HEK293 (cell line): ENCODE data around the gene CRK.
A peak's percentile ranks its signal among the peaks of the same experiment; 100 is the strongest.

Source experiments
- CTCF ChIA-PET: fragments of 350-600 bp; formaldehyde crosslinking; extraction: SDS; loops from one replicate; lab custom pipeline; 2021; ENCODE audit warnings: antibody characterized with exemption; lab: Yijun Ruan, JAX
- POLR2A ChIA-PET: fragments of 300-600 bp; formaldehyde crosslinking; extraction: SDS; loops from one replicate; lab custom pipeline; 2020; ENCODE audit warnings: antibody characterized with exemption, inconsistent platforms; lab: Yijun Ruan, JAX
- H3K27ac ChIP-seq: fragments of 200-500 bp; sonication (Bioruptor generic); 2 replicates; pipeline ENCODE4 v1.5.1; 2014; ENCODE audit warnings: low read depth, low read length, control low read depth, inconsistent platforms; ENCODE audit errors: extremely low read depth
- H3K36me3 ChIP-seq, 2 experiments: fragments of 200-500 bp in 1 of 2; sonication (Bioruptor generic) in 1 of 2; 1 replicate in 1 of 2; 2 replicates in 1 of 2; pipeline ENCODE4 v1.5.1; 2014 to 2017; ENCODE audit warnings: inconsistent platforms in 2 of 2, low read length in 2 of 2; ENCODE audit not compliant: control insufficient read depth in 2 of 2, insufficient read depth in 1 of 2
- H3K4me1 ChIP-seq: fragments of 200-500 bp; sonication (Bioruptor generic); 2 replicates; pipeline ENCODE4 v1.5.1; 2014; ENCODE audit warnings: mild to moderate bottlenecking, low read length, inconsistent platforms; ENCODE audit not compliant: control insufficient read depth, insufficient read depth
- H3K4me3 ChIP-seq: 2 replicates; pipeline ENCODE4 v1.5.1; 2011; ENCODE audit warnings: low read depth, mild to moderate bottlenecking, control low read depth, low read length, moderate library complexity
- H3K9me3 ChIP-seq: fragments of 200-500 bp; sonication (Bioruptor generic); 2 replicates; pipeline ENCODE4 v1.5.1; 2014; ENCODE audit warnings: low read depth, low read length, inconsistent platforms; ENCODE audit not compliant: control insufficient read depth, insufficient read depth
- BCL6B ChIP-seq: fragments of 450-650 bp; formaldehyde crosslinking; IDR thresholded peaks from 2 replicates; pipeline ENCODE4 v1.5.1; 2017; ENCODE audit warnings: missing biosample characterization, missing genetic modification characterization
- KLF1 ChIP-seq: fragments of 450-650 bp; formaldehyde crosslinking; IDR thresholded peaks from 2 replicates; pipeline ENCODE4 v1.5.1; 2016; ENCODE audit warnings: missing biosample characterization, missing genetic modification characterization
- PATZ1 ChIP-seq: fragments of 450-650 bp; formaldehyde crosslinking; IDR thresholded peaks from 2 replicates; pipeline ENCODE4 v1.5.1; 2016; ENCODE audit warnings: missing biosample characterization, missing genetic modification characterization
- SCRT1 ChIP-seq: fragments of 450-650 bp; formaldehyde crosslinking; IDR thresholded peaks from 2 replicates; pipeline ENCODE4 v1.5.1; 2016; ENCODE audit warnings: missing biosample characterization, missing genetic modification characterization, borderline replicate concordance
- SP2 ChIP-seq: fragments of 450-650 bp; formaldehyde crosslinking; IDR thresholded peaks from 2 replicates; pipeline ENCODE4 v1.5.1; 2016; ENCODE audit warnings: missing biosample characterization, missing genetic modification characterization
- TRIM28 ChIP-seq: IDR thresholded peaks from 2 replicates; pipeline ENCODE4 v1.6.1; 2011; ENCODE audit warnings: low read length, control low read depth, borderline replicate concordance
- ZNF10 ChIP-seq: fragments of 450-650 bp; formaldehyde crosslinking; IDR thresholded peaks from 2 replicates; pipeline ENCODE4 v1.5.1; 2017; ENCODE audit warnings: missing biosample characterization, missing genetic modification characterization
- ZNF16 ChIP-seq: fragments of 450-650 bp; formaldehyde crosslinking; IDR thresholded peaks from 2 replicates; pipeline ENCODE4 v1.5.1; 2016; ENCODE audit warnings: low read depth, missing biosample characterization, missing genetic modification characterization
- ZNF26 ChIP-seq: fragments of 450-650 bp; formaldehyde crosslinking; IDR thresholded peaks from 2 replicates; pipeline ENCODE4 v1.5.1; 2016; ENCODE audit warnings: missing biosample characterization, missing genetic modification characterization
- ZNF510 ChIP-seq: fragments of 450-650 bp; formaldehyde crosslinking; IDR thresholded peaks from 2 replicates; pipeline ENCODE4 v1.5.1; 2018; ENCODE audit warnings: mild to moderate bottlenecking, missing genetic modification characterization, missing biosample characterization; ENCODE audit not compliant: insufficient replicate concordance
- ZNF514 ChIP-seq: fragments of 450-650 bp; formaldehyde crosslinking; IDR thresholded peaks from 2 replicates; pipeline ENCODE4 v1.5.1; 2016; ENCODE audit warnings: missing biosample characterization, missing genetic modification characterization
- ZNF600 ChIP-seq: fragments of 450-650 bp; formaldehyde crosslinking; IDR thresholded peaks from 2 replicates; pipeline ENCODE4 v1.5.1; 2016; ENCODE audit warnings: missing biosample characterization, missing genetic modification characterization
- TF ChIP-seq, protein P1 (sequence below): fragments of 450-650 bp; formaldehyde crosslinking; IDR thresholded peaks from 2 replicates; pipeline ENCODE4 v1.5.1; 2016; ENCODE audit warnings: missing biosample characterization, missing genetic modification characterization
- TF ChIP-seq, protein P2 (sequence below): fragments of 450-650 bp; formaldehyde crosslinking; IDR thresholded peaks from 2 replicates; pipeline ENCODE4 v1.5.1; 2016; ENCODE audit warnings: missing biosample characterization, missing genetic modification characterization

CRK gene

GRCh38 chr17:1487939-1488825 lies 32.1 kb upstream of the CRK start (continued):
- no peak for TF ChIP-seq ZNF26 (tag by site-specific recombination)
- no peak for TF ChIP-seq BCL6B
- TF ChIP-seq ZNF510 (tag by site-specific recombination) = no peak
- no peak for TF ChIP-seq SCRT1 (tag by site-specific recombination)

DNA sequence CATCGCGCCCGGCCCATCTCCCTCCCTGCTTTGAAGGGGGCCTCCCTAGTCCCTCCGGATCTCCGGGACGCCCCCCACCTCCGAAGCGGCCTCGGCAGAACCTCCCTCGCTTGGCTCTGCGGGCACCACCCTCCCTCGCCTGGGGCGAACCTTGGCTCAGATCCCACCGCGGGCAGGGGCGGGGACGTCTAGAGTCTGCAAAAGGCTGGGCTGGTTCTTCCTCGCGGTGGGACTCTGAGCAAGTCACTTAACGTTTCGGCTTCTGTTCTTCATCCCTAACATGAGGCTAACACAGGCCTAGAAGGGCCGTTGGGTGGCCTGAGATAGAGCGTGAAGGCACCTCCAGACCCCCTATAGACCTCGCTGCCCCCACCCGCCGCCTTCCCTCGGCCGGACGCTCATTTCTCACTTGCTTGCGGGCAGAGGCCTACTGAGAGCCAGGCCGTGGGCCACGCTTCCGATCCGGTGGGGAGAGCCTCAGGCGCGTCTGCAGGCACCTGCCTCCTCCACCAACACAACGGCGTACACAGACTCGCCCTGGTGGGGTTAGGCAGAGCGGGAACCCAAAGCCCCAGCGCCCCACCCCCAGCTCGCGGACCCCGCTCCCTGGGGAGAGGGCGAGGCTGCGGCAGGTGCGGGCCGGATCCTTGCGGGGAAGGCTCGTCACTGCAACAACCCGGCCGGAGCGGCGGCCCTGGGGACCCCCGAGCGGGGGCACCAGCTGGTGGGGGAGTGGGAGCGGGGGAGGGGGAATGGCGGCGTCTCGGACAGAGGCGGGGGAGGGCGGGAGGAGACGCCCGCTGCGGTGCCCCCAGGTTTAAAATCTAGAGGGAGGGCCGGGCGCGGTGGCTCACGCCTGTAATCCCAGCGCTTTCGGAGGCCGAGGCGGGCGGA lies 31.0 kb upstream of the CRK start:
- Histone ChIP-seq H3K36me3 (peaks cover 2 to 18% of the 10 kb centered on the region in 2 experiments; a peak in 2 of 3 replicates), H3K4me3 (no peak overlapping the region), H3K4me1 (peaks cover 6% of the 10 kb centered on the region; the same call in 1 of the 2 replicates), H3K9me3 (no peaks in the 10 kb centered on the region), H3K27ac (peak overlapping the region; percentile 24; the same call in 1 of the 2 replicates)
- ChIA-PET CTCF (interaction anchor here (0.7 to 1.0 kb wide), 2 partner anchors 121 to 469 kb away, joined by 4 read pairs; no protein-coding TSS in a partner anchor), POLR2A (interaction anchor here (0.6 to 2.4 kb wide), 15 partner anchors 11 to 377 kb away, joined by 3 to 13 read pairs (median 3); partner anchors contain the start of genes INPP5K, SLC43A2 and YWHAE)
- TF ChIP-seq PATZ1 (tag by site-specific recombination) (no peak), ZNF600 (tag by site-specific recombination) (peak; percentile 94), TRIM28 (no peak), ZNF514 (tag by site-specific recombination) (no peak), SP2 (tag by site-specific recombination) (peak; percentile 42), KLF1 (tag by site-specific recombination) (peak; percentile 68), ZNF10 (tag by site-specific recombination) (0 out of 2 replicates have a peak, but pooled peaks have one; percentile 44), ZNF16 (tag by site-specific recombination) (no peak)
- TF ChIP-seq, protein P1, sequence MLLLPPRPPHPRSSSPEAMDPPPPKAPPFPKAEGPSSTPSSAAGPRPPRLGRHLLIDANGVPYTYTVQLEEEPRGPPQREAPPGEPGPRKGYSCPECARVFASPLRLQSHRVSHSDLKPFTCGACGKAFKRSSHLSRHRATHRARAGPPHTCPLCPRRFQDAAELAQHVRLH = 0 out of 2 replicates have a peak, but pooled peaks have one; percentile 39
- TF ChIP-seq, protein P2, sequence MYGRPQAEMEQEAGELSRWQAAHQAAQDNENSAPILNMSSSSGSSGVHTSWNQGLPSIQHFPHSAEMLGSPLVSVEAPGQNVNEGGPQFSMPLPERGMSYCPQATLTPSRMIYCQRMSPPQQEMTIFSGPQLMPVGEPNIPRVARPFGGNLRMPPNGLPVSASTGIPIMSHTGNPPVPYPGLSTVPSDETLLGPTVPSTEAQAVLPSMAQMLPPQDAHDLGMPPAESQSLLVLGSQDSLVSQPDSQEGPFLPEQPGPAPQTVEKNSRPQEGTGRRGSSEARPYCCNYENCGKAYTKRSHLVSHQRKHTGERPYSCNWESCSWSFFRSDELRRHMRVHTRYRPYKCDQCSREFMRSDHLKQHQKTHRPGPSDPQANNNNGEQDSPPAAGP (tag by site-specific recombination) = 0 out of 2 replicates have a peak, but pooled peaks have one; percentile 7
